Measurements from ENCODE around the gene ME3. TPM values are rescaled to one million over a fixed set of nuclear protein-coding genes. Genes with fewer than 3 reads are reported as not detected.
"Not testable (repeated sequence)": the region's sequence is repeated elsewhere in the genome, so short reads cannot be mapped to it uniquely, and the experiment has no call there.

The ME3 gene
- polyA plus RNA-seq, 10 donors, result 6.5 to 10.3 (median 8.4) TPM

DNA sequence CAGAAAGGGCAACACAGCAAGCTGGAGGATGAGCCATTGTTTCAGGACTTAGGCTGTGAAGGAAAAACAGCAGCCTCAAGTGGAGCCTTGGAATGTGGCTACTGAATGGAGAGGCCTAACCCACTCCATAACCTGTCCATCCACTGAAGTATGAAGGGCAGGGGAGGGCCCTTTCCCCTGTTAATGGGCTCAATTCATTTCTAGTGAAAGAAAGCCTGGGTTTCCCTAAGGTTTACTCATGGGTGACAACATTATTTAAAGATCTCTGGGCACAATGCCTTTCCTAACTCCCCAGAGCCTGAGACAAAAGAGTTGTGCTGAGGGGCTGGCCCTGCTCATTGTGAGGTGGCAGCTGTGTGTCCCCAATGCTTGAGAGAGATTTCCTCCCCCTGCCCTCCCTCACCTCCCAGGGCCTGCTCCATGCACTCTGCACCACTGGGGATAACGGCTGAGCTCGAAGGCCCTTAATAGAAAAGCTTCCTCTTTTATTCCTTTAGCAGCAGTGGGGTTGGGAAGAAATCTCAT, 83.8 kb downstream of the ME3 start:
- no peak for DNase-seq

DNA sequence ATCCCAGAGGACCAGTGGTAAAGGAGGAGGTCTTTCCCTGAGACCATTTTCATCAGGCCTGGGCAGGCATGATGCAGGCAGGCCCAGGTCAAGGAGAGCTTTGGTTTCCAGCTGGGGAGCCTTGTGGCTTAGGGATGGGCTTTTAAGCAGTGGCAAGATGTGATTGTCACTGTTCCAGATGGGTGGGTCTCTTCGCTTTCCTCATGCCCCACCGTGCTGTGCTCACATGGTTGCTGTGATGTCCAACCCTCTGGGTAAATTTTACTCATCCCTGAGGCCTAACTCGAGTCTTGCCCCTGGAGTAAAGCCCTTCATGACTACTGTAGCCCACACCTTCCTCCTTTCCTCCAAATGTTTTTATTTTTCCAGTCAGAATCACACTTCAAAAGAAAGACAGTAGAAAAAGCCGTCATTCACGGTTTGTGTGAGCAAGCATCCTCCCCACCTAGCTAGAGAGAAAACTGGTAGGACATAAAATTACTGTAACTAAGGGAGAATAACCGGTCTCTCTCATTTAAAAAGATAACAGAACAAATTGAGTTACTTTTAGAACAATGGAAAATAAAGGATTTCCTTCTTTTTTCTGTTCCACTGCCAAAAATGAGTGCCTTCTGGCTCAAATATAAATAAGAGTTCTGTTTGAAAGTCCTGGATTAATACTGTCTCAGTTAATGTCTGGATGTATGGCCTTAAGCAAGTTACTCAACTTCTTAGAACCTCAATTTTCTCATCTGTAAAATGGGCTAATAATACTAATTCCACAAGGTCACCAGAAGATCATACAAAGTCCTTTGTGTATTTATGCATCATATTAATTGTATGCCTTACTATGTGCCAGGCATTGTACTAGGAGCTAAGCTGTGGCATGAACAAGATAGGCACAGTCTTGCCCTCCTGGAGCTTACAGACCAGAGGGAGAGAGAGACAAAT, 84.9 kb downstream of the ME3 start:
- DNase-seq, result no peak

DNA sequence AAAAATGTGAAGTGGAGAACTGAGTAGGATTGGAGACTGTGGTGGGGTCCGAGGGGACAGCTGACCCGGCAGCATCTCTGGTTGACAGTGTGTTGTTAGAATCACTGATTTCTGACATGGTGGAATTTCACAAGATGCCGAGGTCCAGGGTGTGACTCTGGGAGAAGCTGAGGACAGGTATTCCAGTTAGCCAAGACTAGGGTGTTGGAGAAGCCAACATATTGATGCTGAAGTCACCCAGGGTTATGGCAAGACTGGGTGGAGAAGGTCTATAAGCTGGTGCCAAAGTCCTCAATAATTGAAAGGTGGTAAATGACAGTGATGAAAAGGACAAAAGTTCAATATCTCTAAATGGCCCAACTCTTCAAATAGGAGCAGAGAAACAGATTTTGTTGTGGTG, 86.1 kb downstream of the ME3 start:
- no peak for DNase-seq

DNA sequence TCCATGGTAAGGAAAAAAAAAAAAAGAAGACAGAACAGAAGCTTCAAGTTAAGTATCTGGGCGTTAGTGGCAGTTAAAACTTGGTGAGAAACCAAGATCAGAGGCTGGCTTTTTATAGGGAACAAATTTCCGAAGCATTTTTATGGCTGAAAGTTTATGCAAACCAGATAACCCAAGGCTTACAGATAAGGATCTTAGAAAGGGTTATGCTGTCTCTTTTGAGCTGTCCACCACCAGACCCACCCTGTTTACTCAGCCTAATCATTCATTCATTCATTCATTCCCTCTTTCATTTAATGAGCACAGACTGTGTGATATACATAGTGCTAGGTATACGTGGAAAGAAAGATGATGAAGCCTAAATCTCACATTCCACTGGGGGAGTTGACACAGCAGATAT, 89.5 kb downstream of the ME3 start:
- DNase-seq, result no peak

DNA sequence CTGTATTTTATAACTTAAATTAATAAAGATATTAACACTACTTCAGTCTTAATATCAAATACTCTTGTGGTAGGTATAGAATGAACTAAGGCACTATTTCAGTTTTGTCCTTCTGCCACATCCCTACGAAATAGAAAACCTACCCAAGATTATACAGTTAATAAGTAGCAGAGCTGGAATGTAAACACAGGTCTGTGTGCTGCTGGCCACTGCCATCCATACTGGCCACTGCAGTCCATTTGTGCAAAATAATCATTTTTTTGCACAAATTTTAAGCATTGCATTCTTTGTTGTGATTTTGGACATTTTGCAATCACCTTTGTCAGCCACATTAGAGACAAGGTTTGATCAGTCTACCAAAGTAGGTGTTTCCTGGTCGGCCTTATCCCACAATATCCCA, 91.9 kb downstream of the ME3 start:
- DNase-seq, result no peak

DNA sequence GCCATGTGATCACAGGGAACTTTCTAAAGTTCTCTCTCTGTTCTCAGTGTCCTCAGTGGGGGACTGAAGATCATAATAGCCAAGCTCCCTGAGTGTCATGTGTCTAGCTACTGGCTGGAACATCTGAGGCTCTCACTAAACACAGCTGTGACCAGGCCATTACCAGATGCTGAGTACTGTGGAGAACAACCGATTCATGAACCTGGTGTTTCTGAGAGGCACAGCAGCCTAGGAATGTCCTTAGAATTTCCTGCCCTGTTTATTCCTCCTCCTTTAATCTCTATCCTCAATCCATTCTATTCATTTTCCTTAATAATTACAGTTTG, 93.0 kb downstream of the ME3 start:
- DNase-seq, result peak in 2 of 3 donors; percentile 45 to 71

DNA sequence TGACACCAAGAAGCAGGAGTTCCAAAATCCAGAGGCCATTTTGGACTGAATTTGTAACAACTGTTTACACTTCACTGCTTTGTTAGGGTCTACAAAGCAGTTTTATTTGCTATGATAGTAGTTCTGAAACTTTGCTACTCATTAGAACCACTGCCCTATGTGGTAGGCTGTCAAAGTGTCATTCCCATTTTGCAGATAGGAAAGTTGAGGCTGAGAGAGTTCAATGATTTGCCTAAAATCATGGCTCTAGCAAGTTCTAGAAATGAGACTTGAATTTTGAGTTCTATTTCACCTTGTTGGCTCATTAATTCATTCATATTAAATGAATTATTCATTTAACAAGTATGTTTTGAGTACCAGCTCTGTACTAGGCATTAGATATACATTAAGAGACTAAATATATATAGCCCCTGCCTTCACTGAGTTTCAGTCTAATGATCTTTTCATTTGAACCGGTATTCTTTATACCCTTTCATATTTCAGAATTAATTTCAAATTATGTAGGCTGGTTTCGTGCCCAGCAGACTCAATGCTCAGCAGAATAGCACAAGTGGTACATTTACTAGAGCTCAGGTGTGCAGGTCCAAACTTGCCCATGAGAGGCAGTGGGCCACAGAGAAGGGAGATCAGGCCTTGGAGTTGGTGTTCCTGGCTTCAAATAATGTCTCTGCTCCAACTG, 93.5 kb downstream of the ME3 start:
- DNase-seq, result no peak

DNA sequence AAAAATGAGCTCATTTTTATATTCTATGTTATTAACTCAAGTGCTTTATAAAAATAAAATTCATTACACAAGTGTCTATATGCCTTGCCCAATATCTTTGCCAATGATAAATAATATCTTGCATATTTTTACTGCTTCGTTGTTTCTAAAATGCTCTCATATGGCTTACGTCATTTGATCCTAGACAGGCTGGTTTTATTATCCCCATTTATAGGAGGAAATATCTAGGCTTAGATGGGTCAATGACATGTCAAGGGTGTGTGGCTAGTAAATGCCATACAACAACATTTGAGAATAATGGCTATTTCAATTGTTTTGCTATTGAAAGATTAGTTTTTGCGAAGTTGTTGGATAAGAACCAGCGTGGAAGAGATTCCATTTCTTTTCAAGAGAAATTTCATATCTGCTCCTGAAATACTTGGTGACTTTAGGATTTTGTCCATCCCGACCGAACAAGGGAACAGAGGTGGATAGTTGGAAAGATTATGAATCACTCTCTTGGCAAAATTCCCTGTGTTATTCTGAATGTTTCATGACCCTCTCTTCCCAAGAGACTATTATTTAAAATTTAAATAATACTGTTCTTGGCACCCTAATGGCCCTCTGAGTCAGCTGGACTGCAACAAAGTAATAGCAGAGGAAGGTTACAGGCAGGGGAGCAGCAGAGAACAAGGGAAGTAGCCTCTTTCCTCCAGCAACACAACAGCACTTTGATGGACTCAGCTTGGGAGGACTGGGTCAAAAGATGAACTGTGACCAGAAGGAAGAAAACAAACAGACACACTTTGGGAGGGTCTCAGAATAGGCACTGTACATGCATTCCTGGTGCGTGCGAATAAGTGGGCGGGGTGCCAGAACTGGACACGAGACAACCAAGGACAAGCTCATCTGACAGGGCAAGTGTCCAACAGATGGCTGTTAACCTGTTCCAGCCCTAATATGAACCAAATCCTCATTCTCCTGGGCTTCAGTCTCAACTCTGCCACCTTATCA, 94.5 kb downstream of the ME3 start:
- DNase-seq, result peak; percentile 78 to 88 (median 85)

DNA sequence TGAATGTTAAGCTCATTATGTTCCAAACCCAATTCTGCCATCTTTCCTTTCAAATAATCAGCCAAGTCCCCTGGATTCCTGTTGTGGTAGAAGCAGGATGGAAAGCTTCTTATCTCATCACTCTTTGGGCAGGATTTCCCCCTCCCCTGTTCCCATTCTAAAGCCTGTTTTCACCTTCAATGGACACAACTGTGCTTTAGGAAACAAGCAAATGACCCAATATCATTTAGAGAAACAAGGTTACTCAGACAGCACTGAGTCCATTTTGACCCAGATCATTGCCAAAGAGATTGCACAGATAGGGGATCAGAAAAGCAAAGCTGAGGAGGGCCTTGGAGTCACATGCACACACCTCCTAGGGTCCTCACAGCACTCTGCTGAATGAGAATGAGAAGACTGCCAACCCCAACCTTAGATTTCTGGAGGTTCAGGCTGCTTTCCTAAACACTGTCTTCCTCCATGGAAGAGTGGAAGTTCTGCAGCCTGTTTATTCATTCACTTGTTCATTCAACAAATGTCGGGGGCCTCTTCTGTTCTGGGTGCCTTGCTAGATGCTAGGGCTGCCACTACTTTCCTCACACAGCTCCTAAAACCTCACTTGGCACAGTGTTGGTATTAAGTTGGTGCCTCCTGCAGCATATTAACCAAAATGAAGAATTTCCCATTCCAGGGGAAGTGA, 95.3 kb downstream of the ME3 start:
- DNase-seq, result no peak

DNA sequence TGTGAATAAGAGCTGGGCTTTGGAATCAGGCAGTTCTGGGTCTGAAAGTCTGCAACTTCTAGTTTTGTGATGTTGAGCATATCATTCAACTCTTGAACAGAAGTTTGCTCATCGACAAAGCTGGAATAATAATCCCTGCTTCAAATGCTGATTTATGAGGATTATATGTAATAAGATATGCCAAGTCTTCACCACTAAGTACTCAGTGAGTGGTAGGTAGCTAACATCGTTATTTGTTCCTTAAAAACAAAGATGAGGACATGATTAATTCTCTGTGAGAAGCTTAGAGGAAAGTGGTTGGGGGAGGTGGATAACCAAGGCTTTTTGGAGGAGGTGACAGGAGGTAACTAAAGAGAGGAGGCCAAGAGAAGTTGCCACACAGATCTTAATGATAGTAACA, 96.5 kb downstream of the ME3 start:
- DNase-seq, result no peak

DNA sequence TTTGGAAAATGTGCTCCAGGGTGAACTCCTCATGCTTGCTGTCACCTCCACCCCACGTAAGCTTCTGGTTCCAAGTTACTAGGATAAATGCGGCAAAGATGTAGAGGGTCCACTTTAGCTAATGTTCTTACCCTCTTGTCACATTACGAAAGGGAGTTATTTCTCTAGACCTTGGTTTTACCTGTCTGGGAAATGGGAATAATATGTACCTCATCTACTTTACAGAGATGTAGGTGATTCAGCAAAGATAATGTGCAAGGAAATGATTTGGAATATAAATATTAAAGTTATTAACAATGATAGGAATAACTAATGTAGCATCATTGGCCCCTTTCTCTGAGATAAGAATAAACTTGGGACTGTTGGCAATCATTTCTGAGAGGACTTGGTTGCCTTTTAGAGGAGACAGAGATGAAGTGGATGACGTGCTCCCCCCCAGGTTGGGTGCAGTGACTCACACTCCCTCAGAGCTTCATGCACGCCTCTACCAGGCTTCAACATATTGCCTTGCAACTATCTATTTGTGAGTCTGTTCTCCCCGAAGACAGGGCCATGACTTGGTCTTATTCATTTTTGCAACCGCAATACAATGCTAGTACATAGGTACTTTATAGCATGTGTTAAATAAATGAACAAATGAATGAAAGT, 97.1 kb downstream of the ME3 start:
- no peak for DNase-seq

DNA sequence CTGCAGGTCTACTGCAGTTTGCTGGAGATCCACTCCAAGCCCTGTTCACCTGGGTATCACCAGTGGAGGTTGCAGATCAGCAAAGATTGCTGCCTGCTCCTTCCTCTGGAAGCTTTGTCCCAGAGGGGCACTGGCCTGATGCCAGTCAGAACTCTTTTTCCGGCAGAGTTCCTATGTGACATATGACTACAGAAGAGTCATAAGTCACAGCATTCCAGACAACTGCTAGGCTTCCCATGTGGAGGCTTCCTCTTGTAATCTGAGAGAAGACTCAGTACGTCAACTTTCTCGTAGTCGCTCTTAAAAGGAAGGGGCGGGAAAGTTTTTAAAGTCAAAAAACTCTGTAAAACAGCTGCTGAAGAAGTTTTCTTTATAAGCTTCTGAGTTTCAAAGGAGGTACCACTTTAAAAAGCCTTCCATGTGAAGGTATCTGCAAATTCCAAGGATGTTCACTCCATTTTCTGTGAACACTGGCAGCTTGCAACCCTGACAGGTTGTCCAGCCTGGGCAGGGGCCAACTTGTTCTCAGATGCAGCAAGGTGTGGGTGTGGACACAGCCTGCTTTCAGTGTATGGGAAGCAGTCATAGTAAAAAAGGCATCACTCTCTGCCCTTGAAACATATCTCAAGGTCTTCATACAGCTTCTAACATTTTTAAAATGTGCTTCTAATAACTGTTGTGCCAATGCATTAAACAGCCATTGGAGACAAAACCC, 97.8 kb downstream of the ME3 start:
- DNase-seq, result no peak

DNA sequence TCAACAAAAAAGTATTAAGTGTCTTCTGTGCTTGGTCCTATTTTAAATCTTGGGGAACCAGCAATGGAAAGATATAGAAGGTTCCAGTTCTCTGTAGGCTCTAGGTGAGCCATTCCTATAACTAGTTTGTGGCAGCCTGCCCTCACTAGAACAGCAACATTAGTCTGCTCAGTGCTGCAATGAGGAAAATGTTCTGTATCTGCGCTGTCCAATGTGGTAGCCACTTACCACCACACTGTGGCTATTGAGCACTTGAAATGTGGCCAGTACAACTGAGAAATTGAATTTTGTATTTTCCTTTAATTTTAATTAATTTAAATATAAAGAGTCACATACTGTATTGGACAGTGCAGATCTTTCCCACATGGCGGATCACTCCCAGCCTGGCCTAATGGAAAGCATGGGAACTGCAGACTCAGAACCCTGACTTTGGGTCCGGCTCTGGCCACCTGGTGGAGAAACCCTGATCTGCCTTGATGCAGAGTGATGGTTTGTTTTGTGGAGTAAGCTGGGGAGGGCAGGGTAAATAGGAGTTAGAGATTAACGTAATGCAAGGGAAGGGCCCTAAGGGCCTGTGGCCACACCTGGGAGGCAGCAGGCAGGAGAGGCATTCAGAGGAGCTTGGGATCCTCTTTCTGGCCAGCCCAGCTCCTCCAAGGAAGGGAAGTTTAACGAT, 101.0 kb downstream of the ME3 start:
- no peak for DNase-seq

DNA sequence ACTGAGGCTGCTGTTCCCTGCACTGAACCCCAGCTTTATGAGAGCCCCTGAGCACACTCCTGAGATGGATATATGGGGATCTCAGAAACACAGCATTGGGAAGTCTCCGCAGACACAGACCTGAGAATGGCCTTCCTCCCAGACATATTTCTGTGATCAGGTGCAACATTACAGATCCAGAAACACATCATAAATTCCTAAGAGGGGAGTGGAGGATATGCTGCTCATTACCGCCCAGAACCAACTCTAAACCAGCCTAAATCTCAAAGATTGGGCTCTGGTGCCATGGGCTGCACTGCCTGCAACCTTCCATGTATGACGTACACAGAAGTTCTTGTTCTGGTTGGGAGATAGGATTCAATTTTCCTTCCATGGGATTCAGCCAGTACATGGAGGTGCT, 102.0 kb downstream of the ME3 start:
- DNase-seq, result no peak

DNA sequence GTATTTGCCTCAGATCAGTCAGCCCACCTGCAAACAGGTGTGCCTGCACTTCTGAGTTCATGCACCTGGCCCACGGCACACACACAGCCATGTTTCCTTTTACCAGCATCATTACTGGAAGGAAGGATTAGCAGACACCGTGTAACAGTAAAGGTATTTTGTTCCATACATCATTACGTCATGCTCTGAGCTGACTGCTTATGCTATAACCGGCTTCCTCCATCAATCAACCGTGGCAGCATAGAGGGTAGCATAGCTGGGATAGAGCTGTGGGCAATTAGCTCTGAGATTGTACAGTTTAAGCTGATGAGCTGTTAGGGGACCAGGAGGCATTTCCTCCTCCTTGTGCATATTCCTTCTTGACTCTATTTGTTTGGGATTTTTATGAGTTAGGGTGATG, 102.4 kb downstream of the ME3 start:
- no peak for DNase-seq

DNA sequence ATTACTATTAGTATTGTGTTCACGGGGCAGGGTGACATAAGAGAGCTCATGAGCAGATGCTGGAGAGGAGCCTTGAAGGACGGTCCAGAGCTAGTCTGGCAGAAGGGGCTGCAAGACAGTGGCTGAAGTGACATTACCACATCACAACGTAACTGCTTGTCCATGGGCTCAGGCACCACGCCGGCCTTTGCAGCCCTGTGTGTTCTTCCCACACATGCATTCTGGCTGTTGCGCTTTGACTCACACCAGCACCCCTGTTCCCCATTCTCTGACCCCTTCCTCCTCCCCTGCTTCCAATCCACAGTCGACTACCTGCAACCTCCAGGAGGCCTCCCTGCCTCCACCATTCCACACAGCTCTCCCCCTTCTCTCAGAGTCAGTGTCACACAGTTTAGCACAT, 103.3 kb downstream of the ME3 start:
- no peak for DNase-seq

DNA sequence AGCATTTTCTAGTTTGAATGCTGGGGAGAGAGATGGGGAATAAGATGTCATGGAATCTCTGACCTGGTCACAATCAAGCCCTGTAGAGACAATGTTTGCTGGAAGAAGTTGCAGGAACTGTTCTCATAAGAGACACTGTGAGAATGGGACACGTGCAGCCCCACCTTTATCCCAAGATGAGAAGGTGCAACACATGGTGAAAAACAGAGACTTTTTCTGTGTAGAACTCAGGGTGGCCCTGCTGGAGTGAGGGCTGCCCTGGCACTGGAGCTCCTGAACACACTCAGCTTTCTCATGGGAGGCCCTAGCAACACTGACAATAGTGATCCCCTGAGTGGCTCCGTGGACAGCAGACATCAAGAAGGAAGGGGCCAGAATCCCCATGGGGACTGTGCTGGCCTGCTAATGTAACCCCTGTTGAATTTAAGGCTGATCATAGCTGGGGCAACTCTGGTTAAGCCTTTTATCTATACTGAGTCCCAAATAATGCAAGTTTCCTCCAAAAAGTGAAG, 106.6 kb downstream of the ME3 start:
- DNase-seq, result no peak

DNA sequence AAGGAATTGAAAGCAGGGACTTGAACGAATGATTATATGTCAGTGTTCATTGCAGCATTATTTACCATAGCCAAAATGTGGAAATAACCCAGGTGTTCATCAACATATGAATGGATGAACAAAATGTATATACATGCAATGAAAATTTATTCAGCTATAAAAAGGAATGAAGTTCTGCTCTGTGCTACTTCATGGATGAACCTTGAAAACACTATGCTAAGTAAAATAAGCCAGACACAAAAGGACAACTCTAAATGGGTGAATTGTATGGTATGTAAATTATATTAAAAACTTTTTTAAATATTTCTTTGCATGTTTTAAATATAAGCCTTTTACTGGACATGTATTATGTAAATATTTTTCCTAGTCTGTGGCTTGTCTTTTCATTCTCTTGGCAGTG, 107.0 kb downstream of the ME3 start:
- no peak for DNase-seq

DNA sequence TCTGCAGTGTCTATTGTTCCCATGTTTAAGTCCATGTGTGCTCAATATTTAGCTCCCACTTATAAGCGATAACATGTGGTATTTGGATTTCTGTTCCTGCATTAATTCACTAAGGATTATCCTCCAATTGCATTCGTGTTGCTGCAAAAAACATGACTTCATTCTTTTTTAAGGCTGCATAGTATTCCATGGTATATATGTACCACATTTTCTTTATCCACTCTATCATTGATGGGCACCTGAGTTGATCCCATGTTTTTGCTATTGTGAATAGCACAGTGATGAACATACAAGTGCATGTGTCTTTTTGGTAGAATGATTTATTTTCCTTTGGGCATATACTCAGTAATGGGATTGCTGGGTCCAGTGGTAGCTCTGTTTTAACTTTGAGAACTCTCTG, 109.6 kb downstream of the ME3 start:
- DNase-seq, result not testable (repeated sequence)
